GM13977 (cell line): ENCODE measurements around the gene ADRM1.

Source experiments
- DNase-seq: peaks from one replicate; pipeline ENCODE4 v3.0.0; 2012; ENCODE audit warnings: low spot score
- CTCF ChIP-seq: IDR thresholded peaks from 2 replicates; pipeline ENCODE4 v1.5.1; 2012; ENCODE audit warnings: mild to moderate bottlenecking, control low read depth; ENCODE audit not compliant: insufficient read depth; ENCODE audit errors: extremely low read depth, missing control alignments
- in situ Hi-C: fragments of 300-500 bp; cut with MboI; formaldehyde crosslinking; loops from one replicate; pipeline ENCODE4 v1.12.0; 2022; ENCODE audit warnings: low sequenced_read_pairs, low pct_unique_long_range_greater_than_20kb, mixed read lengths, inconsistent platforms; ENCODE audit not compliant: unreplicated experiment

ADRM1 gene

GRCh38 chr20:62336775-62337557, 34.2 kb downstream of the ADRM1 start:
- no peak for DNase-seq
- in situ Hi-C loops, result no loop called here

GRCh38 chr20:62337558-62338293, 34.9 kb downstream of the ADRM1 start:
- no peak for TF ChIP-seq CTCF
- no peak for DNase-seq
- in situ Hi-C loops, result no loop called here

More at GRCh38 chr20:62336775-62337557, 34.2 kb downstream of the ADRM1 start:
- TF ChIP-seq CTCF, result no peak

- TF ChIP-seq CTCF, result no peak
- in situ Hi-C loops, result no loop called here
- no peak for DNase-seq
Observed at GRCh38 chr20:62338294-62338620, 35.5 kb downstream of the ADRM1 start.

- in situ Hi-C loops, result no loop called here
- no peak for TF ChIP-seq CTCF
Observed at GRCh38 chr20:62339647-62340062, 36.9 kb downstream of the ADRM1 start.

GRCh38 chr20:62342910-62343309, 40.1 kb downstream of the ADRM1 start:
- no peak for TF ChIP-seq CTCF
- in situ Hi-C loops, result no loop called here
- no peak for DNase-seq

More at GRCh38 chr20:62339647-62340062, 36.9 kb downstream of the ADRM1 start:
- peak; percentile 73 for DNase-seq

- TF ChIP-seq CTCF, result no peak
- in situ Hi-C loops, result no loop called here
Observed at GRCh38 chr20:62344092-62344491, 41.3 kb downstream of the ADRM1 start.

More at GRCh38 chr20:62344092-62344491, 41.3 kb downstream of the ADRM1 start:
- no peak for DNase-seq
